ENCODE results near the gene GABRG3.

The GABRG3 gene

DNA sequence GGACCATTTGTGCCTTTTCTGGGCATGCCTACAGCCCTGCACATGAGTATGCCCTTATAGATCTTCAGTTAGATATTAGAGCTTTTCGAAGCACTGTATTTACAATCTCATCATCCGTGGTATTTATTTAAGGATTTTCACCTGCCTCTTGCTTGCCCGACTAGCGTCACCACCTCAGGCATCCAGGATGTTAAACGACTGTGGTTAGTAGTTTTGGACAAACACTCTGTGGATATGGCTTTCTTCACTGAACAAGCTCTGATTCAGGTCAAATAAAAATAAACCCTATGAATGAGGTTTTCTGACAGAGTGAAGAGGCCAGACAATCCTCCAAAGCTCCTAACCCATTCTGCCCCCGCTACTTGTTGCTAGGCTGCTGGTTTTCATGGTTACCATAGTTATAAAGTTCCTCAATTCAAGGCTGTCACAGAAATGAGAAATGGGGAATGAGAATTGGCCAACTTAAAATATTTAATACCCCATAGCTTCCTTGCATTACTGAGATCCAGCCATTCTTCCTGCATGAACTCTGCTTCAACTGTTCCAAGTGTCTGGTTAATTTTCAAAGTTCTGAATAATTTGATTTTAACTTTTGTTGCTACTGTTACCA, 440.1 kb downstream of the GABRG3 start:
- Histone ChIP-seq H3K27ac (ENCODE audit: low read depth, low read length) (no peak overlapping the region), H4K20me1 (ENCODE audit: low read depth, low read length) (no peaks in the 10 kb centered on the region), H3K79me2 (ENCODE audit: insufficient read depth, low read length) (no peaks in the 10 kb centered on the region), H3K9ac (ENCODE audit: low read length) (no peak overlapping the region), H3K9me3 (ENCODE audit: insufficient read depth, low read length) (no peaks in the 10 kb centered on the region), H3K9me2 (replicated peaks; ENCODE audit: insufficient read depth, low read length) (no peaks in the 10 kb centered on the region), H3K27me3 (ENCODE audit: low read length) (no peaks in the 10 kb centered on the region), H3K36me3 (ENCODE audit: low read length) (no peaks in the 10 kb centered on the region), H3K4me2 (ENCODE audit: low read depth, low read length, poor library complexity, severe bottlenecking) (no peak overlapping the region), H3K4me3 (ENCODE audit: insufficient read depth, low read length, poor library complexity, severe bottlenecking) (no peak overlapping the region), H2AFZ (ENCODE audit: low read depth, low read length, severe bottlenecking) (no peak overlapping the region), H3F3A (ENCODE audit: insufficient read depth) (no peaks in the 10 kb centered on the region)
- no peak for TF ChIP-seq CTCF (IDR thresholded peaks at IDR 0.05; ENCODE audit: insufficient read depth, low read length, poor library complexity, severe bottlenecking)
- TF ChIP-seq EZH2phosphoT487 (conservative IDR thresholded peaks at IDR 0.05; ENCODE audit: low read length): no peak

GRCh38 chr15:27412415-27412814, 441.4 kb downstream of the GABRG3 start:
- no peak overlapping the region for H3K4me2 ChIP-seq (ENCODE audit: low read depth, low read length, poor library complexity, severe bottlenecking)
- H3K27me3 ChIP-seq (ENCODE audit: low read length): no peaks in the 10 kb centered on the region

GRCh38 chr15:27414168-27414870, 443.3 kb downstream of the GABRG3 start:
- Histone ChIP-seq H3F3A (ENCODE audit: insufficient read depth) (no peaks in the 10 kb centered on the region), H4K20me1 (ENCODE audit: low read depth, low read length) (no peaks in the 10 kb centered on the region), H3K9ac (ENCODE audit: low read length) (no peak overlapping the region), H3K4me2 (ENCODE audit: low read depth, low read length, poor library complexity, severe bottlenecking) (no peak overlapping the region), H3K79me2 (ENCODE audit: insufficient read depth, low read length) (no peaks in the 10 kb centered on the region), H3K9me2 (replicated peaks; ENCODE audit: insufficient read depth, low read length) (no peaks in the 10 kb centered on the region), H3K4me3 (ENCODE audit: insufficient read depth, low read length, poor library complexity, severe bottlenecking) (no peak overlapping the region), H3K36me3 (ENCODE audit: low read length) (no peaks in the 10 kb centered on the region), H3K9me3 (ENCODE audit: insufficient read depth, low read length) (no peaks in the 10 kb centered on the region), H3K27ac (ENCODE audit: low read depth, low read length) (no peak overlapping the region), H2AFZ (ENCODE audit: low read depth, low read length, severe bottlenecking) (no peak overlapping the region), H3K27me3 (ENCODE audit: low read length) (no peaks in the 10 kb centered on the region)
- TF ChIP-seq CTCF (IDR thresholded peaks at IDR 0.05; ENCODE audit: insufficient read depth, low read length, poor library complexity, severe bottlenecking): no peak
- no peak for TF ChIP-seq EZH2phosphoT487 (conservative IDR thresholded peaks at IDR 0.05; ENCODE audit: low read length)

More at GRCh38 chr15:27412415-27412814, 441.4 kb downstream of the GABRG3 start:
- H3K27ac ChIP-seq (ENCODE audit: low read depth, low read length): no peak overlapping the region
- H3K9me3 ChIP-seq (ENCODE audit: insufficient read depth, low read length): no peaks in the 10 kb centered on the region
- no peak overlapping the region for H2AFZ ChIP-seq (ENCODE audit: low read depth, low read length, severe bottlenecking)
- no peak for TF ChIP-seq EZH2phosphoT487 (conservative IDR thresholded peaks at IDR 0.05; ENCODE audit: low read length)
- no peak for TF ChIP-seq CTCF (IDR thresholded peaks at IDR 0.05; ENCODE audit: insufficient read depth, low read length, poor library complexity, severe bottlenecking)
- no peaks in the 10 kb centered on the region for H3K9me2 ChIP-seq (replicated peaks; ENCODE audit: insufficient read depth, low read length)
- H3K79me2 ChIP-seq (ENCODE audit: insufficient read depth, low read length): no peaks in the 10 kb centered on the region
- no peak overlapping the region for H3K4me3 ChIP-seq (ENCODE audit: insufficient read depth, low read length, poor library complexity, severe bottlenecking)
- no peaks in the 10 kb centered on the region for H4K20me1 ChIP-seq (ENCODE audit: low read depth, low read length)
- H3F3A ChIP-seq (ENCODE audit: insufficient read depth): no peaks in the 10 kb centered on the region
- no peaks in the 10 kb centered on the region for H3K36me3 ChIP-seq (ENCODE audit: low read length)
- H3K9ac ChIP-seq (ENCODE audit: low read length): no peak overlapping the region
